Neural cell (in vitro differentiated cells): Measurements from ENCODE around the gene TEDC2. TPM values are rescaled to one million over a fixed set of nuclear protein-coding genes. Genes with fewer than 3 reads are reported as not detected.

ENCODE experiments used
- H2AFZ ChIP-seq: fragments of 200-600, 300-800 bp; sonication (generic), shearing (Covaris generic); 2 replicates; pipeline ENCODE4 v1.6.0; 2014; ENCODE audit warnings: low read depth, mild to moderate bottlenecking, antibody characterized with exemption, low read length, moderate library complexity
- H3F3A ChIP-seq: fragments of 200-600 bp; shearing (Covaris generic); 2 replicates; pipeline ENCODE4 v1.6.1; 2016; ENCODE audit warnings: mild to moderate bottlenecking, moderate library complexity, mixed read lengths, antibody characterized with exemption, low read length; ENCODE audit not compliant: insufficient read depth, poor library complexity, severe bottlenecking
- H3K27ac ChIP-seq: fragments of 200-600, 300-800 bp; sonication (generic), shearing (Covaris generic); 2 replicates; pipeline ENCODE4 v1.5.1; 2014; ENCODE audit warnings: mild to moderate bottlenecking, low read length, moderate library complexity
- H3K27me3 ChIP-seq: fragments of 300-800, 200-600 bp; sonication (generic), shearing (Covaris generic); 2 replicates; pipeline ENCODE4 v1.6.0; 2014; ENCODE audit warnings: mild to moderate bottlenecking, low read depth, low read length, moderate library complexity; ENCODE audit not compliant: insufficient read depth
- H3K36me3 ChIP-seq: fragments of 300-800, 200-600 bp; sonication (generic), shearing (Covaris generic); 2 replicates; pipeline ENCODE4 v1.5.1; 2014; ENCODE audit warnings: mild to moderate bottlenecking, antibody characterized with exemption, low read length, moderate library complexity; ENCODE audit not compliant: insufficient read depth
- H3K4me2 ChIP-seq: fragments of 300-800, 200-600 bp; sonication (generic), shearing (Covaris generic); 2 replicates; pipeline ENCODE4 v1.6.0; 2014; ENCODE audit warnings: mild to moderate bottlenecking, low read length
- H3K4me3 ChIP-seq: fragments of 300-800, 200-600 bp; sonication (generic), shearing (Covaris generic); 2 replicates; pipeline ENCODE4 v1.5.1; 2014; ENCODE audit warnings: mild to moderate bottlenecking, low read length, moderate library complexity
- H3K79me2 ChIP-seq: fragments of 200-600 bp; shearing (Covaris generic); replicated peaks from 2 replicates; pipeline ENCODE4 v1.6.0; 2014; ENCODE audit warnings: mild to moderate bottlenecking, low read length, moderate library complexity; ENCODE audit not compliant: insufficient read depth
- H3K9ac ChIP-seq: fragments of 300-800, 200-600 bp; sonication (generic), shearing (Covaris generic); 2 replicates; pipeline ENCODE4 v1.6.1; 2016; ENCODE audit warnings: mild to moderate bottlenecking, low read length, mixed read lengths
- H3K9me2 ChIP-seq: fragments of 200-600 bp; shearing (Covaris generic); 2 replicates; pipeline ENCODE4 v1.6.1; 2016; ENCODE audit warnings: mild to moderate bottlenecking, low read length, mixed read lengths; ENCODE audit not compliant: insufficient read depth
- H3K9me3 ChIP-seq: fragments of 200-600, 300-800 bp; sonication (generic), shearing (Covaris generic); 2 replicates; pipeline ENCODE4 v1.6.1; 2016; ENCODE audit warnings: mild to moderate bottlenecking, mixed run types, low read length, moderate library complexity, mixed read lengths
- H4K20me1 ChIP-seq: fragments of 200-600 bp; shearing (Covaris generic); 2 replicates; pipeline ENCODE4 v1.6.1; 2016; ENCODE audit warnings: mild to moderate bottlenecking, mixed run types; ENCODE audit not compliant: insufficient read depth
- EP300 ChIP-seq: fragments of 450-650 bp; conservative IDR thresholded peaks from 2 replicates; pipeline ENCODE4 v1.6.1; 2014; ENCODE audit warnings: antibody characterized with exemption, mild to moderate bottlenecking, moderate library complexity; ENCODE audit not compliant: poor library complexity, severe bottlenecking
- EZH2 ChIP-seq: fragments of 200-600, 300-800 bp; shearing (Covaris generic), sonication (generic); IDR thresholded peaks from 2 replicates; pipeline ENCODE4 v1.6.1; 2014; ENCODE audit warnings: antibody characterized with exemption, low read length, borderline replicate concordance, mild to moderate bottlenecking; ENCODE audit not compliant: insufficient read depth, poor library complexity, severe bottlenecking
- MXI1 ChIP-seq: fragments of 450-650 bp; conservative IDR thresholded peaks from 2 replicates; pipeline ENCODE4 v1.6.1; 2014; ENCODE audit warnings: antibody characterized with exemption, mild to moderate bottlenecking; ENCODE audit not compliant: poor library complexity, severe bottlenecking
- POLR2AphosphoS5 ChIP-seq: IDR thresholded peaks from 2 replicates; pipeline ENCODE4 v1.6.1; 2012
- RAD21 ChIP-seq: fragments of 450-650 bp; conservative IDR thresholded peaks from 2 replicates; pipeline ENCODE4 v1.6.1; 2014; ENCODE audit warnings: antibody characterized with exemption, mild to moderate bottlenecking, moderate library complexity
- SMC3 ChIP-seq: fragments of 450-650 bp; conservative IDR thresholded peaks from 2 replicates; pipeline ENCODE4 v1.6.1; 2014; ENCODE audit warnings: antibody characterized with exemption, mild to moderate bottlenecking, moderate library complexity; ENCODE audit not compliant: poor library complexity
- TAF1 ChIP-seq: IDR thresholded peaks from 2 replicates; pipeline ENCODE4 v1.6.1; 2012; ENCODE audit warnings: low read depth
- polyA plus RNA-seq: library from polyadenylated mRNA; depleted of rRNA; stranded (reverse); fragments of >200 nt; gene quantifications from 2 replicates; pipeline ENCODE4 v1.2.3, GENCODE V29; 2014
- TF ChIP-seq, protein P1 (sequence below): IDR thresholded peaks from 2 replicates; pipeline ENCODE4 v1.6.1; 2012; ENCODE audit warnings: borderline replicate concordance
- TF ChIP-seq, protein P2 (sequence below): fragments of 450-650 bp; IDR thresholded peaks from 2 replicates; pipeline ENCODE4 v1.5.1; 2014; ENCODE audit warnings: antibody characterized with exemption, mild to moderate bottlenecking, moderate library complexity; ENCODE audit not compliant: poor library complexity, severe bottlenecking

The TEDC2 gene
- polyA plus RNA-seq, 1 donor from 2014 or later, result 31.5 TPM

DNA sequence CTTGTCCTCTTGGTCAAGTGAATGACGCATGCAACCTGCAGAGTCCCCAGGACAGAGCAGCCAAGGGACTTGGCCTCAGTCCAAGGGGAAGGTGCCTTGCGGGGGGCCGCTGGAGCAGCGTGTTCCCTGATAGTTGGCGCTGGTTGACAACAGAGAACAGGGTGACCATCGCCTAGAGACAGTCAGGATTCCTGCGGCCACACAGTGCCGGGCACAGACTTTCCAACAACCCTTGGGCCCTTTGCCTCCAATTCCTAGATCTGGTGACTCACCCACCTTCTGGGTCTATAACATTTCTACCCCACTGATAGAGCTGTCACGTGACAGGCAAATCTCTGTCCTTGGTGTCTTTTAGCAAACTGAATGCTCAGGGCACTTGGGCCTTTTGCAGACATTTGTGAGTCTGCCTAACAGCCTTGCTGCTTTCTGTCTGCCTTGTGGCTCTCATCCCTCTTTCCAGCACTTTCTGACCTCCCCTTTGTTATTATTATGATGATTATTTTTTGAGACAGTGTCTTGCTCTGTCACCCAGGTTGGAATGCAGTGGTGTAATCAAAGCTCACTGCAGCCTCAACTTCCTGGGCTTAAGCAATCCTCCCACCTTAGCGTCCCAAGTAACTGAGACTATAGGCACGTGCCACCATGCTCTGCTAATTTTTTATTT lies 11.9 kb upstream of the TEDC2 start:
- H3K4me3 ChIP-seq, result no peak overlapping the region
- no peak overlapping the region for H3K4me2 ChIP-seq
- no peaks in the 10 kb centered on the region for H3K36me3 ChIP-seq
- no peaks in the 10 kb centered on the region for H3F3A ChIP-seq
- H3K9me2 ChIP-seq, result no peaks in the 10 kb centered on the region
- no peaks in the 10 kb centered on the region for H4K20me1 ChIP-seq
- H2AFZ ChIP-seq, result no peak overlapping the region
- H3K27me3 ChIP-seq, result no peaks in the 10 kb centered on the region
- no peak overlapping the region for H3K27ac ChIP-seq
- no peak overlapping the region for H3K9ac ChIP-seq
- no peaks in the 10 kb centered on the region for H3K9me3 ChIP-seq
- no peak for TF ChIP-seq MXI1
- H3K79me2 ChIP-seq, result no peaks in the 10 kb centered on the region

DNA sequence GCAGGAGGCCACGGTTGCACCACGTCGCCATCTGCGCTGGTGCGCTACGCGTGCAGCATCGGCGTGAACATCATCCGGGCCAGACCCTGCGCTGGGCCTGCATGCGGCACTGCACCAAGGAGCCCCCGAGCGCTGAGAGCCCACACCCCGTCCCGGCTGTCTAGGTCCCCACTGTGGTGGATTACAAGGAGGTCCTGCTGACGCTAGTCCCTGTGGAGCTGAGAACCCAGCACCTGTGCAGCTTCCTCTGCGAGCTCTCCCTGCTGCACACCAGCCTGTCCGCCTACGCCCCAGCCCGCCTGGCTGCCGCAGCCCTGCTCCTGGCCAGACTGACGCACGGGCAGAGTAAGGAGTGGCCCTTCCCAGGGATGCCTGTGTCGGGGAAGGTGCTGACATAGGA lies 10.8 kb upstream of the TEDC2 start:
- Histone ChIP-seq H3K9me3 (no peaks in the 10 kb centered on the region), H4K20me1 (no peaks in the 10 kb centered on the region), H3K9ac (no peak overlapping the region), H3K27me3 (no peaks in the 10 kb centered on the region), H3K27ac (no peak overlapping the region), H3K4me2 (no peak overlapping the region), H3K36me3 (no peaks in the 10 kb centered on the region), H3K9me2 (no peaks in the 10 kb centered on the region), H3F3A (no peaks in the 10 kb centered on the region), H3K4me3 (no peak overlapping the region), H3K79me2 (no peaks in the 10 kb centered on the region), H2AFZ (no peak overlapping the region)
- TF ChIP-seq MXI1 (no peak), POLR2AphosphoS5 (no peak), EZH2 (no peak), EP300 (no peak), SMC3 (no peak), RAD21 (no peak), TAF1 (no peak)
- TF ChIP-seq, protein P1, sequence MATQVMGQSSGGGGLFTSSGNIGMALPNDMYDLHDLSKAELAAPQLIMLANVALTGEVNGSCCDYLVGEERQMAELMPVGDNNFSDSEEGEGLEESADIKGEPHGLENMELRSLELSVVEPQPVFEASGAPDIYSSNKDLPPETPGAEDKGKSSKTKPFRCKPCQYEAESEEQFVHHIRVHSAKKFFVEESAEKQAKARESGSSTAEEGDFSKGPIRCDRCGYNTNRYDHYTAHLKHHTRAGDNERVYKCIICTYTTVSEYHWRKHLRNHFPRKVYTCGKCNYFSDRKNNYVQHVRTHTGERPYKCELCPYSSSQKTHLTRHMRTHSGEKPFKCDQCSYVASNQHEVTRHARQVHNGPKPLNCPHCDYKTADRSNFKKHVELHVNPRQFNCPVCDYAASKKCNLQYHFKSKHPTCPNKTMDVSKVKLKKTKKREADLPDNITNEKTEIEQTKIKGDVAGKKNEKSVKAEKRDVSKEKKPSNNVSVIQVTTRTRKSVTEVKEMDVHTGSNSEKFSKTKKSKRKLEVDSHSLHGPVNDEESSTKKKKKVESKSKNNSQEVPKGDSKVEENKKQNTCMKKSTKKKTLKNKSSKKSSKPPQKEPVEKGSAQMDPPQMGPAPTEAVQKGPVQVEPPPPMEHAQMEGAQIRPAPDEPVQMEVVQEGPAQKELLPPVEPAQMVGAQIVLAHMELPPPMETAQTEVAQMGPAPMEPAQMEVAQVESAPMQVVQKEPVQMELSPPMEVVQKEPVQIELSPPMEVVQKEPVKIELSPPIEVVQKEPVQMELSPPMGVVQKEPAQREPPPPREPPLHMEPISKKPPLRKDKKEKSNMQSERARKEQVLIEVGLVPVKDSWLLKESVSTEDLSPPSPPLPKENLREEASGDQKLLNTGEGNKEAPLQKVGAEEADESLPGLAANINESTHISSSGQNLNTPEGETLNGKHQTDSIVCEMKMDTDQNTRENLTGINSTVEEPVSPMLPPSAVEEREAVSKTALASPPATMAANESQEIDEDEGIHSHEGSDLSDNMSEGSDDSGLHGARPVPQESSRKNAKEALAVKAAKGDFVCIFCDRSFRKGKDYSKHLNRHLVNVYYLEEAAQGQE, result no peak
- TF ChIP-seq, protein P2, sequence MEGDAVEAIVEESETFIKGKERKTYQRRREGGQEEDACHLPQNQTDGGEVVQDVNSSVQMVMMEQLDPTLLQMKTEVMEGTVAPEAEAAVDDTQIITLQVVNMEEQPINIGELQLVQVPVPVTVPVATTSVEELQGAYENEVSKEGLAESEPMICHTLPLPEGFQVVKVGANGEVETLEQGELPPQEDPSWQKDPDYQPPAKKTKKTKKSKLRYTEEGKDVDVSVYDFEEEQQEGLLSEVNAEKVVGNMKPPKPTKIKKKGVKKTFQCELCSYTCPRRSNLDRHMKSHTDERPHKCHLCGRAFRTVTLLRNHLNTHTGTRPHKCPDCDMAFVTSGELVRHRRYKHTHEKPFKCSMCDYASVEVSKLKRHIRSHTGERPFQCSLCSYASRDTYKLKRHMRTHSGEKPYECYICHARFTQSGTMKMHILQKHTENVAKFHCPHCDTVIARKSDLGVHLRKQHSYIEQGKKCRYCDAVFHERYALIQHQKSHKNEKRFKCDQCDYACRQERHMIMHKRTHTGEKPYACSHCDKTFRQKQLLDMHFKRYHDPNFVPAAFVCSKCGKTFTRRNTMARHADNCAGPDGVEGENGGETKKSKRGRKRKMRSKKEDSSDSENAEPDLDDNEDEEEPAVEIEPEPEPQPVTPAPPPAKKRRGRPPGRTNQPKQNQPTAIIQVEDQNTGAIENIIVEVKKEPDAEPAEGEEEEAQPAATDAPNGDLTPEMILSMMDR, result no peak

DNA sequence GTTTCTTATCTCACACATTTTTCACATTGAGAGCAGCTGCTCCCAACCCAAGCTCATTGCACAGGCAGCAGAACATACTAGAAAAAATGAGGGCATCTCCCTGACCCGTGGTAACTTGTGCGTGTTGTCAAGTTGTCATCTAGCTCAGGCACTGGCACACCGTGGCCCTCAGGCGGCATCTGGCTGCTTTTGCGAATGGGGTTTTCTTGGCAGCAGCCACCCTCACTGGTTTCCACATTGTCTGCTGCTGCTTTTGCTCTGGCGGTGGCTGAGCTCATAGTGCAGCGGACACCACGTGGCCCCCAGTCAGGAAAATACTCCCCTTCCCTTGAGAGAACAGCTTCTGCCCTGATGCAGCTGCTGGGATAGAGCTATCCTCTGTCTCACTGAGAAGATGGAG lies 9.4 kb upstream of the TEDC2 start:
- Histone ChIP-seq H3K9ac (no peak overlapping the region), H3K27me3 (no peaks in the 10 kb centered on the region), H3F3A (no peaks in the 10 kb centered on the region), H3K4me3 (no peak overlapping the region), H4K20me1 (no peaks in the 10 kb centered on the region), H3K4me2 (no peak overlapping the region), H3K9me2 (no peaks in the 10 kb centered on the region), H3K79me2 (no peaks in the 10 kb centered on the region), H3K9me3 (no peaks in the 10 kb centered on the region), H2AFZ (no peak overlapping the region), H3K27ac (no peak overlapping the region), H3K36me3 (no peaks in the 10 kb centered on the region)
- TF ChIP-seq SMC3 (no peak), EZH2 (no peak), MXI1 (no peak), TAF1 (no peak), EP300 (no peak), RAD21 (no peak), POLR2AphosphoS5 (no peak)
- TF ChIP-seq, protein P2, result no peak
- TF ChIP-seq, protein P1, result no peak
